ENCODE results near the gene SERPINB5.
"Not testable (repeated sequence)": the region's sequence is repeated elsewhere in the genome, so short reads cannot be mapped to it uniquely, and the experiment has no call there.

The SERPINB5 gene, protein sequence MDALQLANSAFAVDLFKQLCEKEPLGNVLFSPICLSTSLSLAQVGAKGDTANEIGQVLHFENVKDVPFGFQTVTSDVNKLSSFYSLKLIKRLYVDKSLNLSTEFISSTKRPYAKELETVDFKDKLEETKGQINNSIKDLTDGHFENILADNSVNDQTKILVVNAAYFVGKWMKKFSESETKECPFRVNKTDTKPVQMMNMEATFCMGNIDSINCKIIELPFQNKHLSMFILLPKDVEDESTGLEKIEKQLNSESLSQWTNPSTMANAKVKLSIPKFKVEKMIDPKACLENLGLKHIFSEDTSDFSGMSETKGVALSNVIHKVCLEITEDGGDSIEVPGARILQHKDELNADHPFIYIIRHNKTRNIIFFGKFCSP

GRCh38 chr18:63476668-63477067 lies at the start of gene SERPINB5:
TSS of gene SERPINB5 (plus strand) at chr18:63476958. CDS start at chr18:63484429, 7,471 bp downstream.
- DNase-seq: no peak

DNA sequence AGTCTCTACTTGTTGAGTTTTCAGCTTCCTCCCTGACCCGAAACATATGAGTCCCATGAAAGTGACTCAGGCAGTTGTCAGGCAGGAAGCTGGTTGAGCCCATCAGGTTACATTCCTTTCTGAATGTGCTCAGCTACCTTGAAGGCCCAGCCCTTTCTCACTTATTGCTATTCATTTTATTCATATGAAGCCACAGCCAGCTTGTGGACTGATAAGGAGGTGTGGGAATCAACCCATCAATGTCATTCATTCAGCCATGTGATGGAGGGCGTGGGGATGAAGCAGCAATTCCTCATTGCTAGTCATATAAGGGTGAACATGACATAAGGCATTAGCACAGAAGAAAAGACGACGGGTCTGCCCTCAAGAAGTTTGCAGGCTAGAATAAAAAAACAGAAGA lies 49.2 kb upstream of the SERPINB5 start:
- DNase-seq: no peak

DNA sequence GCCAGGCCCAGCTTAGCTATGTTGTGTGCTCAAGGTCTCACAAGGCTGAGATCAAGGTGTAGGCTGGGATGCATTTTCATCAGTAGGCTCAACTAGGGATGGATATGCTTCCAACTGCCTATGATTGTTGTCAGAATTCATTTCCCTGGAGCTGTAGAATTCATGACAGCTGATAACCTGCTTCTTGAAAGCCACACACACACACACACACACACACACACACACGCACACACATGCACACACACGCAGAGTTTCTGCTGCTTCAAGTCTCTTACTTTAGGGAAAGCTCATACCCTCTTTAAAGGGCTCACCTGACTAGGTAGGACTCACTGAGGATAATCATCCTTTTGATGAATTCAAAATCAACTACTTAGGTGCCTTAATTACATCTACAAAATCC lies 46.2 kb upstream of the SERPINB5 start:
- no peak for DNase-seq

DNA sequence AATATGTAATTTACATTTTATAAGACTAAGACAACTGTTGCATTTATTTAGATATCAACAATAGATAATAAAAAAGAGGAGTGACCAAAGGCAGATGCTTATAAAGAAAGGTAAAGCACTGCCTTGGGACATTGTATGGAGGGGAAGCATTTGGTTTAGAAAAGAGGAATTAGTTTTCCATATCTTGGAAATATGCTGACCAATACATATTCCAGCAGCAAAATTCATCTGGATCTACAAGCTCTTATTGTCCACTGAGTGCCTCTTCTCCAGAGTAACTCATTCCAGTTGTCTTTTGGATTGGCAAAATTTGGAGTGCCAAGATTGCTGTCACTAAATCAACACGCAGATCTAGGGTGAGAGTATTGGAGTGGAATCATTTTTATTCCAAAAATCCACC lies 45.6 kb upstream of the SERPINB5 start:
- DNase-seq: no peak

- no peak for DNase-seq
Measured at GRCh38 chr18:63433334-63433866, 43.4 kb upstream of the SERPINB5 start.

DNA sequence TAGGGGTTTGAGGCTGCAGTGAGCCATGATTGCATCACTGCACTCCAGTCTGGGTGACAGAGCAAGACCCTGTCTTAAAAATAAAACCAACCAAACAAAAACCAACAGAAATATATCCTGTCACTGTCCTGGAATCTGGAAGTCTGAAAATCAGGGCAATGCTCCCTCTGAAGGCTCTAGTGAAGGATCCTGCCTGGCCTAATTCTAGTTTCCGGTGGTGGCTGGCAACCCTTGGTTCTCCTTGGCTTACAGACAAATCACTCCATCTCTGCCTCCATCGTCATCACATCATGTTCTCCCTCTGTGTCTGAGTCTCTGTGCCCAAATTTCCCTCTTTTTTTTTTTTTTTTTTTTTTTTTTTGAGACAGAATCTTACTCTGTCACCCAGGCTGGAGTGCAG lies 38.6 kb upstream of the SERPINB5 start:
- DNase-seq: peak in 1 of 14 donors; percentile 4

DNA sequence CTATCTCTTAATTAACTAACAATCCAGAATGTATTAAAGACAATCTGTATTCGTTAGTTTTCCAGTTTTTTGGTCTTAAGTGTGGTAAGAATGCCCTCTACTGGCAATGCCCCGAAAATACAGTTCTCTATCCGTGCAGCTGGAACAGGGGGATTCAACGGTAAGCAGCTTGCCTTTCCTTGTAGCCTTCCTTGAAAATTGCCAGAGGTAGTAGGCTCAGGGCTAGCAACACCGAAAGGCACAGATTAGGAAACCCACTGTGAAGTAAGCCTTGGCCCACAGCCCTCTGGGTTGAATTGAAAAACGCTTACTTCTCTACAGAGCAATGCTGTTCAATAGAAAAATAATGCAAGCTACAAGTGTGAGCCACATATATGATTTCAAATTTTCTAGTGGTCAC lies 37.4 kb upstream of the SERPINB5 start:
- DNase-seq: peak in 10 of 14 donors; percentile 4 to 37 (median 11)

- DNase-seq: no peak
Measured at GRCh38 chr18:63440219-63440618, 36.5 kb upstream of the SERPINB5 start.

GRCh38 chr18:63440881-63441280 lies 35.9 kb upstream of the SERPINB5 start:
- DNase-seq: no peak

DNA sequence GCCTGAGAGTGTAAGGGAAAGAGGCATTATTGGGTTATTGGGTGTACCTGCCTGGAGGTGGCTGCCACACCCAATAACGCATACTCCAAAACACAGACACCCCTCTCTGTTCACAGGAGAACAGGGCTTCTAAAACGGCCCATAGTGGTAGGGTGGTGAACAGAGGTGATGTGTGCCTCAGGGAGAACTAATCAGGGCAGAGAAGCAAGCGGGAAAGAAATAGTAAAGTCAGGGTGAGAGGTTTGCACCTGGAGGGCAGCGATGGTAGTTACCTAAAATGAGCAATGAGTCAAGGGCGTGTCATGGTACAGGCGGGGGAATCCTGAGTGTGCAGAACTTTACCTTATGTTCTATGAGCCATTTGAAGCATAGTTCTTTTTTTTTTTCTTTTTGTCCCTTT lies 32.9 kb upstream of the SERPINB5 start:
- no peak for DNase-seq

DNA sequence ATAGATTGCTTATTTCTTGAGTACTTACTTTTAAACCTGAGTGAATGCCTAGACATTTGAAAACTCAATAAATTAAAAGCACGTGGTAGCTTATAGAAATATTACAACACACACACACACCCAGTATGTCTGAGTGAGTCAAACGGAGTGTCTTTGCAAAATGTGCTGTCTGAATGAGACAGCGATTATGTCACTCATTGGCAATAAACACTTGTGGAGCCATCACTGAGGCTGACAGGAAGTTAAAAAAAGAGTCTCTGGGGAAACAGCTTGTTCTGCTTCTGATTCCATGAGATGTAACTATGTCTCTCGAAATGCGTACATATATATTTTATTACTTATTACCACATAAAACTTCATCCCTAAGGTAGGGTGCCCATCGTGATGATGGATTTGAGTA lies 32.2 kb upstream of the SERPINB5 start:
- no peak for DNase-seq

GRCh38 chr18:63445037-63445436 lies 31.7 kb upstream of the SERPINB5 start:
- no peak for DNase-seq

DNA sequence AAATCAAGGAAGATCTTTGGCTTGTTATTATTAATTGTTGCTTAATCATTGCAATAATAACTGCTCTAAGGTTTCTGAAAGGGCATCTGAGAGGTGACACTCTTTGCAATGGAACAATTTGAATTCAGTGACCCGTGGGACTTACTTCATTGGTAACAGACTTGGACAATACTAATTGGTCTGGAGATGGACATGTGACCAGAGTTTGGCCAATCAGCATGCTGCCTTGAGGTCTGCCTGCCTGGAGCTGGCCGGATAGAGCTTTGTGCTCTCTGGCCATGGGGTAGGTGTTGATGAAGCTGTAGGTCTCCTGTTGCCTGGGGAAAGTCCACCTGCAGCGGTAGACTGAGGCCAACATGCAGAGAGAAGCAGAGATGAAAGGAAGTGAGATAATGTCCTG lies 30.5 kb upstream of the SERPINB5 start:
- DNase-seq: no peak

DNA sequence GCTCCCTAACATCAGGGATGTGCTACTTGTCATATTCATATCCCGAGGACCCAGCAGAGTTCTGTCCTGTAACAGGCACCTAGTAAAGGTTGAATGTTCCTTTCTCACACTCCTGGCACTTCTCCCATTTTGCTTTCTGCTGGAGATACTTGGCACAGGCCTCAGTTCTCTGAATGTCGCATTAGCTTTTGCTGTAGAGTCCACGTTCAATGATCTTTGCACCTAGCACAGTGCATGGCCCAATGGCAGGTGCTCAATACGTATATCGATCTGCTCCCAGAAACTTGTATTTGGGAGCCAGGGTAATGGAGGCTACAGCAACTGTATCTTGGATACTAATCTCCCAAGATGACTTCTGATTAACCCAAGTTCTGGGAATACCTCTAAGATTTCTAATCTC lies 29.7 kb upstream of the SERPINB5 start:
- DNase-seq: no peak

DNA sequence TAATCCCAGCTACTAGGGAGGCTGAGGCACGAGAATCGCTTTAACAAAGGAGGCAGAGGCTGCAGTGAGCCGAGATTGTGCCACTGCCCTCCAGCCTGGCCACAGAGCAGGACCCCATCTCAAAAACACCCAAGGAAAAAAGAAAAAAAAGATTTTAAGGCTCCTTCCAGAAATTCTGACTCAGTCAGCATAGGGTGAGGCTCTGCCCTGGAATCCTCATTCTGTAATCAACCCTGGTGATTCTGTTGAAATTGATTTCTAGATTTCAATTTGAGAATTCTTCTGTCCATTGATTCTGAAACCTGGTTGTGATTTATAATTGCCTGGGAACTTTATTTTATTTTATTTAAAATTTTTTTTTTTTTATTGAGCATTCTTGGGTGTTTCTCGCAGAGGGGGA lies 27.3 kb upstream of the SERPINB5 start:
- no peak for DNase-seq

DNA sequence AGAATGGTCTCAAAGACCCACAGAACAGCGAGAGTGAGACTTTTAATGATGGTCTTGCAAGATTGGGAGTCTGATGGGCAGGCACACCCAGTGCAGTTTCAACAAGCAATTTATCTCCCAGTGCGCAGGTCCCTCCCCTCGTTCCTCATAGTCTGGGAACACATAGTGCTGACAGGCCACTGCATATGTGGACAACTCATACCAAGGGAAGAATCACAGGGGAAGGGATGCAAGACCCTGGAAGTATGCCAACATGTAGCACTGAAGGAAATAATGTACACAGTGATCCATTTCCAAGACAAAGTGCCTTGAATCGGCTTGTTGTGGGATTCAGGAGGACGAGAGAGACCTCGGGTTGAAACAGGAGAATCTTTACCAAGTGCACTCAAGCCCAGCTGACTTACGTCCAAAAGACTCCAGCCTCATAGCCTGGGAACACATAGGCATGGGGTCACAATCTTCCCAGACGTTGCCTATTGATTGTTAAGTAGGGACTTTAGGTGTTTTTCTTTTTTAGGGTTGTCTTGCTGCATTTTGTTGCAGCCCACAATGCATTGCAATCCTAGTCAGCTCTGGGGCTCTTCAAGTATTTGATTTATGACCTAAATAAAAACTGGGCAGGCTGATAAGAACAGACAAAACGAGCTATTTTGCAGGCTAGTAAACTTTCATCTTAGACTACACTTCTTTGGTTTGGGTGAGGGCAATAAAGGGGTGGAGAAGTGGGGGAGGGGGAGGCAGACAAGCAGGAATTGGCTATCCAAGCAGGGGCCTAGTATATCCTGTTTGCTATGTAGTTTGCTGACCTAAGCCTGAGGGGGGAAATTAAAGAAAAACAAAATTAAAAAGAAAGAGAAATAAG lies 24.7 kb upstream of the SERPINB5 start:
- no peak for DNase-seq

DNA sequence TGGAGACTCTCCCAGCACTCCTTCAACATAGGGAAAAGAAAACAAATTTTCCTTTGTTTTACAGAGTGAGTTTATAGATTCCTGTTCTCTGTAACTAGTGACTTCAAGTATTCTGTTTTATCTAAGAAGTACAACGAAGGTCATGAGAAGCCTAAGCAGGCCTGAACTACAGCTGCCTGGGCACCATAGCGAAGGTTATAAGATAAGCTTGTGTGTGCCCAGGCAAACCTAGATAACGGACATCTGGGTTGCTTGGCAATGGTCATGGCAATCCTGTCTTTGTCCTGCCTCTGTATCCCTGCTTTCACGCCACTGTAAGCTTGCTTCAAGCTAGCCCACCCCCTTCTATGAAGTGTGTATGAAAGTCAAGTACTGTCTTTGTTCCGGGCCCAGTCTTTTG lies 24.0 kb upstream of the SERPINB5 start:
- DNase-seq: not testable (repeated sequence)

GRCh38 chr18:63454497-63454896 lies 22.3 kb upstream of the SERPINB5 start:
- no peak for DNase-seq

GRCh38 chr18:63457977-63458376 lies 18.8 kb upstream of the SERPINB5 start:
- DNase-seq: no peak

GRCh38 chr18:63460414-63460813 lies 16.3 kb upstream of the SERPINB5 start:
- no peak for DNase-seq

GRCh38 chr18:63464434-63464833 lies 12.3 kb upstream of the SERPINB5 start:
- DNase-seq: no peak

- no peak for DNase-seq
Measured at GRCh38 chr18:63465059-63465458, 11.7 kb upstream of the SERPINB5 start.

DNA sequence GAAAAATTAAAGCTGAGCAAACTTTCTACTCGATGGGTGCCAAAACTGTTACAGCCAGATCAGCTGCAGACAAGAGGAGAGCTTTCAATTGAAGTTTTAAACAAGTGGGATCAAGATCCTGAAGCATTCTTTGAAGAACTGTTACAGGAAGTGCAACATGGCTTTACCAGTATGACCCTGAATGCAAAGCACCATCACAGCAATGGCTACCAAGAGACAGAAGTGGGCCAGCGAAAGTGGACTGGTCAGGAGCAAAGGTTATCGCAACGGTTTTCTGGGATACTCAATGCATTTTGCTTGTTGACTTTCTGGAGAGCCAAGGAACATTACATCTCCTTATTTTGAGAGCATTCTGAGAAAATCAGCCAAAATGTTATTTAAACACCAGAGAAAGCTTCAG lies 9.1 kb upstream of the SERPINB5 start:
- DNase-seq: no peak

- DNase-seq: no peak
Measured at GRCh38 chr18:63468575-63468974, 8.2 kb upstream of the SERPINB5 start.
